Measurements from ENCODE around the gene GALNT2.

- TF ChIP-seq TCF12 (IDR thresholded peaks at IDR 0.05) (peak; percentile 75), POLR2AphosphoS5 (IDR thresholded peaks at IDR 0.05; ENCODE audit: low read depth, low read length) (no peak), FOXM1 (IDR thresholded peaks at IDR 0.05; ENCODE audit: low read depth) (no peak), TAF1 (IDR thresholded peaks at IDR 0.05; ENCODE audit: borderline replicate concordance, low read depth, low read length) (no peak), EP300 (IDR thresholded peaks at IDR 0.05; ENCODE audit: borderline replicate concordance in 1 of 2, low read depth in 1 of 2, low read length in 1 of 2) (peak in 1 of 2 experiments; percentile 35; a peak in 1 of 4 replicates)
- TF ChIP-seq, protein P1, sequence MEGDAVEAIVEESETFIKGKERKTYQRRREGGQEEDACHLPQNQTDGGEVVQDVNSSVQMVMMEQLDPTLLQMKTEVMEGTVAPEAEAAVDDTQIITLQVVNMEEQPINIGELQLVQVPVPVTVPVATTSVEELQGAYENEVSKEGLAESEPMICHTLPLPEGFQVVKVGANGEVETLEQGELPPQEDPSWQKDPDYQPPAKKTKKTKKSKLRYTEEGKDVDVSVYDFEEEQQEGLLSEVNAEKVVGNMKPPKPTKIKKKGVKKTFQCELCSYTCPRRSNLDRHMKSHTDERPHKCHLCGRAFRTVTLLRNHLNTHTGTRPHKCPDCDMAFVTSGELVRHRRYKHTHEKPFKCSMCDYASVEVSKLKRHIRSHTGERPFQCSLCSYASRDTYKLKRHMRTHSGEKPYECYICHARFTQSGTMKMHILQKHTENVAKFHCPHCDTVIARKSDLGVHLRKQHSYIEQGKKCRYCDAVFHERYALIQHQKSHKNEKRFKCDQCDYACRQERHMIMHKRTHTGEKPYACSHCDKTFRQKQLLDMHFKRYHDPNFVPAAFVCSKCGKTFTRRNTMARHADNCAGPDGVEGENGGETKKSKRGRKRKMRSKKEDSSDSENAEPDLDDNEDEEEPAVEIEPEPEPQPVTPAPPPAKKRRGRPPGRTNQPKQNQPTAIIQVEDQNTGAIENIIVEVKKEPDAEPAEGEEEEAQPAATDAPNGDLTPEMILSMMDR (IDR thresholded peaks at IDR 0.05), result no peak
Measured at GRCh38 chr1:230102472-230102871, 35.4 kb downstream of the GALNT2 start.
